Measurements from ENCODE around the gene SLC6A7.

DNA sequence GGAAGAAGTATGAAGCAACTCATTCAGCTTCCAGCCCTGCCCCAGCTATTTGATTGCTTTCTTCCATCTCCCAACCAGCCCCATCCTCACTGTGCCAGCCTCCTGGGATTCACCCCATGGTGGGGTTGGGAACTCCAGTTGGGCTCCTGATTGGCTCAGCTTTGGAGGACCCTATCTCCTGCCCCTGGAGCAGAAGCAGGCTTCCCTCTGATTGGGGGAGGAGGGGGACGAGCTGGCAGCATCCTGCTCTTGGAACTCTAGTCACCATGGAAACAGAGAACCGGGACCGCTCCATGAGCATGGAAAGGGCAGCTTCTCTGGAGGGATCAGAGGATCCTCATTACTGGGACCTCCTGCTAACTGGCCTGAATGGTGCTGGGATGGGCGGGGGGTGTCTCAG lies 2.6 kb downstream of the SLC6A7 start:
- TF ChIP-seq, protein P1, sequence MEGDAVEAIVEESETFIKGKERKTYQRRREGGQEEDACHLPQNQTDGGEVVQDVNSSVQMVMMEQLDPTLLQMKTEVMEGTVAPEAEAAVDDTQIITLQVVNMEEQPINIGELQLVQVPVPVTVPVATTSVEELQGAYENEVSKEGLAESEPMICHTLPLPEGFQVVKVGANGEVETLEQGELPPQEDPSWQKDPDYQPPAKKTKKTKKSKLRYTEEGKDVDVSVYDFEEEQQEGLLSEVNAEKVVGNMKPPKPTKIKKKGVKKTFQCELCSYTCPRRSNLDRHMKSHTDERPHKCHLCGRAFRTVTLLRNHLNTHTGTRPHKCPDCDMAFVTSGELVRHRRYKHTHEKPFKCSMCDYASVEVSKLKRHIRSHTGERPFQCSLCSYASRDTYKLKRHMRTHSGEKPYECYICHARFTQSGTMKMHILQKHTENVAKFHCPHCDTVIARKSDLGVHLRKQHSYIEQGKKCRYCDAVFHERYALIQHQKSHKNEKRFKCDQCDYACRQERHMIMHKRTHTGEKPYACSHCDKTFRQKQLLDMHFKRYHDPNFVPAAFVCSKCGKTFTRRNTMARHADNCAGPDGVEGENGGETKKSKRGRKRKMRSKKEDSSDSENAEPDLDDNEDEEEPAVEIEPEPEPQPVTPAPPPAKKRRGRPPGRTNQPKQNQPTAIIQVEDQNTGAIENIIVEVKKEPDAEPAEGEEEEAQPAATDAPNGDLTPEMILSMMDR (conservative IDR thresholded peaks at IDR 0.05), result no peak
- no peak for TF ChIP-seq EZH2 (IDR thresholded peaks at IDR 0.05; ENCODE audit: low read depth)

All from PC-9 (cell line).